Placental epithelial cell (primary cell): Measurements from ENCODE around the gene AIMP2. TPM values are rescaled to one million over a fixed set of nuclear protein-coding genes. Genes with fewer than 3 reads are reported as not detected.

Experiments used
- small RNA-seq: library from RNA; depleted of rRNA; stranded (forward); fragments of <200 nt; gene quantifications from one replicate; pipeline ENCODE3, GENCODE V24; 2012
- total RNA-seq: library from RNA; depleted of rRNA; stranded (reverse); fragments of >200 nt; gene quantifications from 2 replicates; pipeline ENCODE4 v1.2.3, GENCODE V29; 2012

Gene AIMP2
- 29.4 and 42.2 TPM in 2 replicates for total RNA-seq

DNA sequence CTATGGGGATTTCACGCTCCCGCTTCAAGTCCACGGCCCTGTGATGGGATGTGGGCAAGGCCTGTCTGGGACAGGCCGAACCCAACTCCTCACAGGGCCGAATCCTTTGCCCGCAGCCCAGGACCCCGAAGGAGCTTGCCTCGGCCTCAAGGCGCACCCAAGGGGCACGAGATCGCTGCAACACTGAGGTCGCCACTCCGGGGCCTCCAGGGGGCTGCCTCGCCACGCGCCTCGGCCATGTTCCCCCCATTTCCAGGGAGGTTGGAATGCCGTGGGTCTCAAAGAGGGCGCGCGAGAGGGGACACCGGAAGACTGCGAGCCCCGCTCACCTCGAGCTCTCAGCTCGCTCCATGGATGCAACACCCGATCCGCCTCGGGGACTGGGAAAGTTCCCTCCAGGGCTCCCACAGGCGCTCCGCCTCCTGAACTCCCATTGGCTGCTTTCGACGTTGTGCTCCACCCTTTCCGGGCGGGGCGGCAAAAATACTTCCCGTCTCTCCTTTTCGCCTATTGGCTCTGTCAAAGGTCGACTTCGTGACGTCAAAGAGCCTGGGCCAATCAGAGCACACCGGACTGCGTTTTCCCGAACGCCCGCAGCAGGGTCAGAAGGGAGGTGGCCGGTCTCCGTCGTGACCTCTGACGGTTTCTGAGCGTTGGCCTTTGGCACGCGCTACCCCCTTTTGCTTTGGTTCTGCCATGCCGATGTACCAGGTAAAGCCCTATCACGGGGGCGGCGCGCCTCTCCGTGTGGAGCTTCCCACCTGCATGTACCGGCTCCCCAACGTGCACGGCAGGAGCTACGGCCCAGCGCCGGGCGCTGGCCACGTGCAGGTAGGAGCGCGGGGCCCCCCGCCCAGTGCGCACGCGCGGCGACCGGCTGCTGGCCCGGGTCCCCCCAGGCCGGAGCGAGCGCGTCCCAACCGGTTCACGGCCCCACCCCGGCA is at the start of gene AIMP2, which contains the start of gene PMS2:
AIMP2 (plus strand) TSS at position 605 of the 944 bp plus-strand sequence; CDS start at position 697, 92 bp downstream.
PMS2 (minus strand) TSS at position 382 of the 944 bp plus-strand sequence; CDS start at position 352, 30 bp downstream.

DNA sequence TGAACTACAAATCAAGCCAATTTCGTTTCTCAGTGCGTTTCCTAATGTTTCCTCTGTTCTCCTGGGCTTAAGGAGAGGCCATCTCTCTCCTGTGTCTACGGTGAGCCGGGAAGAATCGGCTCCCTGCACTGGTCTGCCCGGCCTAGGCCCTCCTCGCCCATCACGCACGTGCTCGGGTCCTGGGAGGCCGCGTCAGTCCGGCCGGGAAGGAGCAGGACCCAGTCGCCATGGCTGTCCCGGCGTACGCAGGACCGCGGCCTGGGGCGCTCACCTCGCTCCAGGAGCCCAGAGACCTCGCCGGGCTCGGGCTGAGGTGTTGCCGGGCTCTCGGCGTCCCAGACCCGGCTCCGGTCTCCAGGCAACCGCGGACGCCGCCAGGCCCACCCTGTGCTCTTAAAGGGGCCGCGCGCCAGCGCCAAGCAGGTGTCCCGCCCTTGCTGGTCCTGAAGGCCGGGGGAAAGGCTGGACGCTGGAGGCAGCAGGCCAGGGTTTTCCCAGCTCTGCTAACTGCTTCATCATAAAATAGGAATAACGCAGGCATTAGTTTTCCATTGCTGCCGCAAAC is 38.6 kb upstream of the AIMP2 start, which contains the start of gene RSPH10B:
RSPH10B (minus strand) TSS at position 343 of the 565 bp plus-strand sequence. CDS start 3,573 bp downstream, outside the sequence.

DNA sequence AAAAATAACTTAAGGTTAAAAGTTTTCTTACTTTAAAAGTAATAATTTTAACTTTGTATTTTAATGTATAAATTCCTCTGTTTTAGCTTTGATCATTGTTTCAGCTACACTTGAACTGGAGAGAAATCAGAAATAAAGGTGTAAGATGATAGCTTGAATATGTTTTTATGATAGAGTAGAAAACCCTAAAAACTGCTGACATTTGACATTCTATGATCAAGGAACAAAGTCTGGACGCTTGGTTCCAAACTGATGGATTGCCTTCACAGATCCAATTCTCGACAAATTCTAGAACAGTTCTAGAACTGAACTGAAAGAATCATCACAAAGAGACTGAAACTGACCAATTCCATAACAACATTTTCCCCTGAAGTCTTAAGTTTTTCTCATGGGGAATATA is 21.9 kb downstream of the AIMP2 start, which contains the start of gene ANKRD61:
ANKRD61 (plus strand) TSS at position 389 of the 400 bp plus-strand sequence; CDS start at position 389, 0 bp downstream.

Small RNAs within 50 kb of the gene (small RNA-seq; reads per million reads assigned to genes)
- gene RF00019 (not detected), gene RNU6-218P (not detected), gene SNORA80D (13.7 reads per million, percentile 96 among the genes with 10 or more reads in this experiment)

Other genes starting within 250 kb of the AIMP2 start
- 29.8 and 30.6 TPM in 2 replicates for gene RNF216, start 227.6 kb upstream of the AIMP2 start, total RNA-seq
- gene OCM, start 128.5 kb upstream of the AIMP2 start, total RNA-seq: not detected in 2 replicates
- 35.3 and 78.0 TPM in 2 replicates for gene CCZ1, start 110.5 kb upstream of the AIMP2 start, total RNA-seq
- under 0.01 TPM in 1 of 2 replicates, not detected in the other for gene RSPH10B, start 38.6 kb upstream of the AIMP2 start, total RNA-seq
- gene PMS2, start 223 bp upstream of the AIMP2 start, total RNA-seq: 20.3 and 26.7 TPM in 2 replicates
- gene ANKRD61, start 22.1 kb downstream of the AIMP2 start, total RNA-seq: not detected in 2 replicates
- 48.7 and 304 TPM in 2 replicates for gene EIF2AK1, start 49.9 kb downstream of the AIMP2 start, total RNA-seq
- 10.2 and 10.6 TPM in 2 replicates for gene USP42, start 95.7 kb downstream of the AIMP2 start, total RNA-seq